ENCODE data around the gene MFSD2B. TPM values are rescaled to one million over a fixed set of nuclear protein-coding genes. Genes with fewer than 3 reads are reported as not detected.

The MFSD2B gene
- total RNA-seq, 2 experiments from 2014 or later = 0.28 to 0.30 TPM

GRCh38 chr2:24046930-24047702, 37.2 kb downstream of the MFSD2B start, which contains the start of gene WDCP:
WDCP (minus strand) TSS chr2:24047391; CDS start chr2:24039494, 7,897 bp downstream.
- peaks cover 10 to 21% of the 10 kb centered on the region in 2 experiments for H3K27me3 ChIP-seq (ENCODE audit: control insufficient read depth in 1 of 2, insufficient read depth in 2 of 2, low read length in 2 of 2)
- peak within 1 kb of the TSS in 1 of 2 donors; percentile 22 for H3K27ac ChIP-seq (ENCODE audit: low read depth in 1 of 2, low read length in 2 of 2)
- Mint-ChIP-seq H3K27me3 (peaks cover 10% of the 10 kb centered on the region), H3K27ac (peak within 1 kb of the TSS; percentile 79), H3K4me1 (ENCODE audit: low read depth) (peaks cover 36% of the 10 kb centered on the region), H3K9me3 (no peaks in the 10 kb centered on the region), H3K4me3 (peak within 1 kb of the TSS; percentile 94), H3K36me3 (ENCODE audit: low read depth) (peaks cover 5% of the 10 kb centered on the region)
- H3K36me3 ChIP-seq (ENCODE audit: insufficient read depth, low read length) = no peaks in the 10 kb centered on the region
- no peak for TF ChIP-seq CTCF (IDR thresholded peaks at IDR 0.05)
- H3K4me3 ChIP-seq (ENCODE audit: low read length) = peak within 1 kb of the TSS; percentile 83
- H3K9me3 ChIP-seq (ENCODE audit: control insufficient read depth in 1 of 2, insufficient read depth in 1 of 2, low read length in 2 of 2) = no peaks in the 10 kb centered on the region
- POLR2A ChIA-PET = interaction anchor here (0.6 to 4.8 kb wide), 12 partner anchors 11 to 941 kb away, joined by 3 to 77 read pairs (median 4); partner anchors contain the start of genes ATAD2B, SF3B6, TP53I3 and UBXN2A
- DNase-seq (peak; percentile 82 to 98 (median 88)), ATAC-seq (ENCODE audit: poor library complexity) (peak; percentile 99)
- H3K4me1 ChIP-seq (ENCODE audit: insufficient read depth, low read length) = peaks cover 30% of the 10 kb centered on the region
- intact Hi-C loops (cut with DNase I, micrococcal nuclease) = loop anchor here (1.0 to 5.0 kb wide), 5 partner anchors 29 to 120 kb away; partner anchors contain the start of genes ATAD2B (in 2 of the 2), SF3B6 (in 1 of the 2) and UBXN2A (in 1 of the 2)
- CTCF ChIA-PET = interaction anchor here (1.2 to 2.3 kb wide), 3 partner anchors 30 to 120 kb away, joined by 3 to 14 read pairs (median 13); partner anchors contain the start of genes ATAD2B and TP53I3

- Mint-ChIP-seq H3K4me3 (peak overlapping the region; percentile 94), H3K4me1 (ENCODE audit: low read depth) (peaks cover 36% of the 10 kb centered on the region), H3K27me3 (peaks cover 10% of the 10 kb centered on the region), H3K9me3 (no peaks in the 10 kb centered on the region), H3K36me3 (ENCODE audit: low read depth) (peaks cover 5% of the 10 kb centered on the region), H3K27ac (peak overlapping the region; percentile 79)
- Histone ChIP-seq H3K9me3 (ENCODE audit: control insufficient read depth in 1 of 2, insufficient read depth in 1 of 2, low read length in 2 of 2) (no peaks in the 10 kb centered on the region), H3K4me1 (ENCODE audit: insufficient read depth, low read length) (peaks cover 30% of the 10 kb centered on the region), H3K36me3 (ENCODE audit: insufficient read depth, low read length) (no peaks in the 10 kb centered on the region), H3K4me3 (ENCODE audit: low read length) (peak overlapping the region; percentile 83), H3K27me3 (ENCODE audit: control insufficient read depth in 1 of 2, insufficient read depth in 2 of 2, low read length in 2 of 2) (peaks cover 10 to 21% of the 10 kb centered on the region in 2 experiments), H3K27ac (ENCODE audit: low read depth in 1 of 2, low read length in 2 of 2) (no peak overlapping the region)
- POLR2A ChIA-PET = interaction anchor here (0.6 to 4.8 kb wide), 12 partner anchors 10 to 940 kb away, joined by 3 to 77 read pairs (median 4); partner anchors contain the start of genes ATAD2B, SF3B6, TP53I3 and UBXN2A
- no peak for DNase-seq
- ATAC-seq (ENCODE audit: poor library complexity) = no peak
- CTCF ChIA-PET = interaction anchor here (0.7 to 2.3 kb wide), 4 partner anchors 29 to 120 kb away, joined by 3 to 14 read pairs (median 8); partner anchors contain the start of genes ATAD2B and TP53I3
- TF ChIP-seq CTCF (IDR thresholded peaks at IDR 0.05) = no peak
- intact Hi-C loops (cut with DNase I, micrococcal nuclease) = loop anchor here (1.0 to 5.0 kb wide), 5 partner anchors 29 to 120 kb away; partner anchors contain the start of genes ATAD2B (in 2 of the 2), SF3B6 (in 1 of the 2) and UBXN2A (in 1 of the 2)
Measured at GRCh38 chr2:24047703-24048033, 37.8 kb downstream of the MFSD2B start.

- no peak overlapping the region for H3K27ac Mint-ChIP-seq
- Histone ChIP-seq H3K27ac (ENCODE audit: low read depth in 1 of 2, low read length in 2 of 2) (no peak overlapping the region), H3K4me3 (ENCODE audit: low read length) (peak overlapping the region; percentile 59), H3K9me3 (ENCODE audit: control insufficient read depth in 1 of 2, insufficient read depth in 1 of 2, low read length in 2 of 2) (no peaks in the 10 kb centered on the region), H3K27me3 (ENCODE audit: control insufficient read depth in 1 of 2, insufficient read depth in 2 of 2, low read length in 2 of 2) (peaks cover 10 to 21% of the 10 kb centered on the region in 2 experiments), H3K36me3 (ENCODE audit: insufficient read depth, low read length) (no peaks in the 10 kb centered on the region), H3K4me1 (ENCODE audit: insufficient read depth, low read length) (peaks cover 30% of the 10 kb centered on the region)
- peaks cover 29% of the 10 kb centered on the region for H3K4me1 Mint-ChIP-seq (ENCODE audit: low read depth)
- peak overlapping the region; percentile 80 for H3K4me3 Mint-ChIP-seq
- no peaks in the 10 kb centered on the region for H3K9me3 Mint-ChIP-seq
- POLR2A ChIA-PET = interaction anchor here (0.8 to 4.8 kb wide), 3 partner anchors 18 to 122 kb away, joined by 5 to 77 read pairs (median 11); partner anchors contain the start of genes ATAD2B and SF3B6
- CTCF ChIA-PET = no interaction called here
- H3K36me3 Mint-ChIP-seq (ENCODE audit: low read depth) = peaks cover 5% of the 10 kb centered on the region
- peaks cover 13% of the 10 kb centered on the region for H3K27me3 Mint-ChIP-seq
- ATAC-seq (ENCODE audit: poor library complexity) (no peak), DNase-seq (peak in 2 of 14 experiments; percentile 17 to 21)
- no peak for TF ChIP-seq CTCF (IDR thresholded peaks at IDR 0.05)
- intact Hi-C loops (cut with DNase I, micrococcal nuclease) = loop anchor here in 1 of 2 experiments (5.0 kb wide), 2 partner anchors 107 to 122 kb away; partner anchors contain the start of genes ATAD2B and UBXN2A
Measured at GRCh38 chr2:24048769-24049484, 39.0 kb downstream of the MFSD2B start.
